Adrenal gland (tissue), 5 donors: ENCODE data around the gene BPHL.
"Not testable (repeated sequence)": the region's sequence is repeated elsewhere in the genome, so short reads cannot be mapped to it uniquely, and the experiment has no call there.

Experiments used
- POLR2A ChIP-seq, 2 donors: fragments of 450-650 bp; IDR thresholded peaks; one replicate each; pipeline ENCODE4 v1.6.1; 2017; ENCODE audit warnings: antibody characterized with exemption in 2 of 2, mild to moderate bottlenecking in 2 of 2, moderate library complexity in 1 of 2
- TF ChIP-seq, protein P1 (sequence below), 6 experiments: fragments of 450-650 bp in 4 of 6; fragments of 200-600 bp in 2 of 6; sonication (generic) in 1 of 6; IDR thresholded peaks; 1 replicate in 5 of 6; 2 replicates in 1 of 6; pipeline versions ENCODE4 v1.5.1 to v1.8.0; 2016 to 2021; ENCODE audit warnings: antibody characterized with exemption in 6 of 6, mild to moderate bottlenecking in 2 of 6, moderate library complexity in 1 of 6
- donor health status: DM: no; HTN: no; CAD: no.

DNA sequence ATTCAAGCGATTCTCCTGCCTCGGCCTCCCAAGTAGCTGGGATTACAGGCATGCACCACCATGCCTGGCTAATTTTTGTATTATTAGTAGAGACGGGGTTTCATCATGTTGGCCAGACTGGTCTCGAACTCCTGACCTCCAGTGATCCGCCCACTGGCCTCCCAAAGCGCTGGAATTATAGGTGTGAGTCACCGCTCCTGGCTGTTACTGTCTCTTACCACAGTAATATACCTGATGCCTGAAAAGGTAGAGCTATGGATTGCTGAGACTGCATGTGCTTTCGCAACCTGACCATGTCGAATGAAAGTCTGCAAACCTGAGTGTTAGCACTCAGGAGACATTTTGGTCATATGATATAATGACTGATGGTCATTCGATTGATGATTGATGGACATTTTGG is 70.7 kb downstream of the BPHL start:
- TF ChIP-seq, protein P1, sequence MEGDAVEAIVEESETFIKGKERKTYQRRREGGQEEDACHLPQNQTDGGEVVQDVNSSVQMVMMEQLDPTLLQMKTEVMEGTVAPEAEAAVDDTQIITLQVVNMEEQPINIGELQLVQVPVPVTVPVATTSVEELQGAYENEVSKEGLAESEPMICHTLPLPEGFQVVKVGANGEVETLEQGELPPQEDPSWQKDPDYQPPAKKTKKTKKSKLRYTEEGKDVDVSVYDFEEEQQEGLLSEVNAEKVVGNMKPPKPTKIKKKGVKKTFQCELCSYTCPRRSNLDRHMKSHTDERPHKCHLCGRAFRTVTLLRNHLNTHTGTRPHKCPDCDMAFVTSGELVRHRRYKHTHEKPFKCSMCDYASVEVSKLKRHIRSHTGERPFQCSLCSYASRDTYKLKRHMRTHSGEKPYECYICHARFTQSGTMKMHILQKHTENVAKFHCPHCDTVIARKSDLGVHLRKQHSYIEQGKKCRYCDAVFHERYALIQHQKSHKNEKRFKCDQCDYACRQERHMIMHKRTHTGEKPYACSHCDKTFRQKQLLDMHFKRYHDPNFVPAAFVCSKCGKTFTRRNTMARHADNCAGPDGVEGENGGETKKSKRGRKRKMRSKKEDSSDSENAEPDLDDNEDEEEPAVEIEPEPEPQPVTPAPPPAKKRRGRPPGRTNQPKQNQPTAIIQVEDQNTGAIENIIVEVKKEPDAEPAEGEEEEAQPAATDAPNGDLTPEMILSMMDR (IDR thresholded peaks at IDR 0.05): not testable (repeated sequence)
- TF ChIP-seq POLR2A (IDR thresholded peaks at IDR 0.05): not testable (repeated sequence)
